Stimulated activated naive CD4-positive, alpha-beta T cell treated with Interleukin-2 at 50 U/mL for 16 hours (primary cell): ENCODE data around the gene SUMO3.

Experiments used
- DNase-seq: peaks from one replicate; lab custom pipeline; 2025; lab: John Stamatoyannopoulos, UW

The SUMO3 gene

GRCh38 chr21:44801468-44802395, 16.1 kb downstream of the SUMO3 start, which contains the start of gene UBE2G2:
Gene UBE2G2 (minus strand): TSS chr21:44801820. CDS start chr21:44801748, 72 bp downstream.
- DNase-seq: peak; percentile 82

- DNase-seq: no peak
Measured at GRCh38 chr21:44800971-44801467, 16.8 kb downstream of the SUMO3 start.

- DNase-seq: no peak
Measured at GRCh38 chr21:44800103-44800502, 17.8 kb downstream of the SUMO3 start.

- DNase-seq: no peak
Measured at GRCh38 chr21:44799646-44800045, 18.2 kb downstream of the SUMO3 start.

- DNase-seq: no peak
Measured at GRCh38 chr21:44797775-44798174, 20.1 kb downstream of the SUMO3 start.

GRCh38 chr21:44795342-44795741, 22.5 kb downstream of the SUMO3 start:
- no peak for DNase-seq

GRCh38 chr21:44793592-44794374, 24.1 kb downstream of the SUMO3 start:
- DNase-seq: no peak

GRCh38 chr21:44792702-44793591, 24.9 kb downstream of the SUMO3 start:
- peak; percentile 21 for DNase-seq

GRCh38 chr21:44791993-44792392, 25.9 kb downstream of the SUMO3 start:
- DNase-seq: no peak

- no peak for DNase-seq
Measured at GRCh38 chr21:44791246-44791645, 26.6 kb downstream of the SUMO3 start.

GRCh38 chr21:44790368-44790767, 27.5 kb downstream of the SUMO3 start:
- no peak for DNase-seq

- DNase-seq: no peak
Measured at GRCh38 chr21:44789880-44790279, 28.0 kb downstream of the SUMO3 start.

GRCh38 chr21:44785620-44786335, 32.1 kb downstream of the SUMO3 start:
- no peak for DNase-seq

GRCh38 chr21:44784810-44785209, 33.1 kb downstream of the SUMO3 start:
- no peak for DNase-seq

- DNase-seq: no peak
Measured at GRCh38 chr21:44783020-44783696, 34.7 kb downstream of the SUMO3 start.

- DNase-seq: no peak
Measured at GRCh38 chr21:44780767-44781459, 36.9 kb downstream of the SUMO3 start.

GRCh38 chr21:44780137-44780502, 37.7 kb downstream of the SUMO3 start:
- DNase-seq: no peak

- no peak for DNase-seq
Measured at GRCh38 chr21:44779417-44780136, 38.3 kb downstream of the SUMO3 start.

- no peak for DNase-seq
Measured at GRCh38 chr21:44778983-44779382, 38.9 kb downstream of the SUMO3 start.
